Activated naive CD4-positive, alpha-beta T cell treated with Interleukin-2 at 50 U/mL for 16 hours (primary cell): ENCODE results near the gene NPHP4.

ENCODE experiments used
- DNase-seq: peaks from one replicate; pipeline ENCODE4 v3.0.0-alpha.2; 2020

NPHP4 gene

DNA sequence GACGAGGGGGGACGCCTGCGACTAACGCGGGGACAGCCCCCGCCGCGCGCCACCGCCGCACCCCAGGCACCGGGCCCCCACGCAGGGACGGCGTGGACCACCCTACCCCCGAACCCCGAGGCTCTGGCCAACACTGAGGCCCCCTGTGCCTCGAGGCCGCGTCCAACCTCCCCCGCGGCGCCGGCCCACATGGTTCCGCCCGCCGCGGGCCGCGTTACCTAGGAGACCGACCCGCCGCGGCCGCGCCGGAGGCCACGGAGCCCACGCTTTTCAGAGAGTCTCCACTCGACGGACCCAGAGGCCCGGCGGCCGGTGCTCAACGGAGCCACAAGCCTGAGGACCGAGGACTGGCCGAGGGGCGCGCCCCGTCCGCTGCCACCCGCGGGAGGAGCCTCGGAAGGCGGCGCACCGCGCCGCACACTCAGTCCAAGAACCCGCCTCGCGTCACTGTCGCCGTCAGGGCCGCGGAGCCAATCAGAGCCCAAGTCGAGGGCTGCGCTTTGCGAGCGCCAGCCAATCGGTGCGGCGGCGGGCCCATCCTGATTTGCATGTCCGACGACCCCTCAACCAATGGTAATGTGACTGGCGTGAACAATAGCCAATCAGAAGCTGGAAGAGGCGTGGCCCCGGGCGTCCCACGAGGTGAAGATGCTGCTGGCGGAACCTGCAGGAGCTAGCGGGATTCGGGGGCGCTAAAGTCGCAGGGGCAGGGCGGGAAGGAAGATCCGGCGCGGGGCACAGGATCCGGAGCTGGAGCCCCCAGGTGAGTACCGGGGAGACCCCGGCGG lies at the start of gene NPHP4:
TSS of gene NPHP4 (minus strand) at position 400 of the 788 bp plus-strand sequence. CDS start 6,136 bp downstream, outside the sequence.
- peak; percentile 100 for DNase-seq

DNA sequence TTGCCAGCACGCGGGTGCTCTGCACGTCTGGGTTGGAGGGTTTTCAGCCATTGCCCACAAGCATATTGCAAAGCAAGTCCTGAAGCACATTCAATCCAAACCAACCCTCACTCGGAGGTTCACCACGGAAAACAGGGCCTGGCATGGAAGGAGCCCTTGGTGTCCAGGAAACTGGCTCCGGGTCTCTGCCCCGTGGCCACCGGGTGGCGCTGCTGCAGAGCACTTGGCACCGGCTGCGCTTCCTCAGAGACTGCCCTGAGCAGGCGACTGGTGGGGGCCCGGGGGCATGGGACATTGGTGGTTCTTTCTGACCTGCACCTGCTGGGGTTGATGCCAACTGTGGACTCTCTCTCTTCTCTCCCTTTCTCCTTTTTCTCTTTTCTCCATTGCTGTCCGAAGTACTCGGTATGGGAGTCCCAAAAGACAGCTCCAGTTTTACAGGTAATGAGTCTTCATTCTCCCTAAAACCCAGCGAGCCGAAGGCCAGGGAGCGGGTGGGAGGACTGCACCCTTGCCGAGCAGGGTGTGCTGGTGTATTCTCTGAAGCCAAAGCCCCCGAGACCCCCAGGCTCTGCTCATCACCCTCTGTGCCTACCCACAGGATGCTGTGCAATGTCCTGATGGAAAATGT lies 49.3 kb upstream of the NPHP4 start:
- DNase-seq: peak; percentile 16

DNA sequence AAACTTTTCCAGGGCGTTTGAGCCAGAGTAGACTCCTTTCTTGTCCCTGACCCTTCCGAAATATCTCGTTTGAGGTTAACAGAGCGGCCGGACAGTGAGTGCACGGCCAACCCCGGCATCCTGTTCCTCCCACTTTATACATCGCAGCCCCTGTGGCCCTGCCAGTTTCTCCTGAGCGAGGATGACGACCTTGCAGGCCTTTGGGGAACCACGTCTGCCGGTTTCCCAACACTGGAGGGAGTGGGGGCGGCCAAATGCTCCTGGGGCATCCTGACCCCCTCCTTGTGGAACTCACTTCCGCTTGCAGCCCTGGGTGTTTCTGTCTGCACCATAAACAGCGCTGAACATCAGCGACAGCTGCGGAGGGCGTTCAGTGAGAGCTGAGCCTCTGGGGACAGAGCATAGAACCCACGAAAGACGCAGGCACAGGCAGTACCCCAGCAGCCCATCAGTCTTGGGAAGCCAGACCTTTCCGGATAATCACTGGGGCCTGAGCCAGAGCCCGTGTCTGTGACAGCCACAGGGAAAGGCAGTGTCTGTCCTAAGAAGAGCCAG lies 48.7 kb upstream of the NPHP4 start:
- no peak for DNase-seq

GRCh38 chr1:6040444-6040843 lies 48.2 kb upstream of the NPHP4 start:
- no peak for DNase-seq

- DNase-seq: no peak
These were observed 46.8 kb upstream of the NPHP4 start for GRCh38 chr1:6039031-6039430.

- no peak for DNase-seq
These were observed 46.4 kb upstream of the NPHP4 start for GRCh38 chr1:6038603-6039002.

DNA sequence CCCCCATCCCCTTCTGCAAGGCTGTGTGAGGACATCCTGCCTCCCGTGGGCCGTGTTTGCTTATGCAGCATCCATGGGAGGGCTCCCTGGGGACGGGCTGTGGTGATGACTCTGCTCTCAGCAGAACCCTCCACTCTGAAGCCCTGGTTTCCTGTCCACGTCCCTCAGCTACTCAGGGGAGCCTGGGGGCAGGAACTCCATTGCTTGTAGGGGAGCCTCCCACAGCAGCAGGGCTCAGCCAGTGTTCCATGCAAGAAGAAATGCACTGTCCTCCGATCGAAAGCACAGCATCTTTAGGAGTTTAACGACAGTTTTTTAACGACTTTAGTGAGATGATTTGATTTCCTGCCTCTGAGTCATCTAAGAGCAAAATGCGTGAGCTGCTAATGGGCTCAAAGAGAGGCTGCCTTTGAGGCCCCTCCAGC lies 45.1 kb upstream of the NPHP4 start:
- no peak for DNase-seq

- no peak for DNase-seq
These were observed 43.5 kb upstream of the NPHP4 start for GRCh38 chr1:6035719-6036118.

DNA sequence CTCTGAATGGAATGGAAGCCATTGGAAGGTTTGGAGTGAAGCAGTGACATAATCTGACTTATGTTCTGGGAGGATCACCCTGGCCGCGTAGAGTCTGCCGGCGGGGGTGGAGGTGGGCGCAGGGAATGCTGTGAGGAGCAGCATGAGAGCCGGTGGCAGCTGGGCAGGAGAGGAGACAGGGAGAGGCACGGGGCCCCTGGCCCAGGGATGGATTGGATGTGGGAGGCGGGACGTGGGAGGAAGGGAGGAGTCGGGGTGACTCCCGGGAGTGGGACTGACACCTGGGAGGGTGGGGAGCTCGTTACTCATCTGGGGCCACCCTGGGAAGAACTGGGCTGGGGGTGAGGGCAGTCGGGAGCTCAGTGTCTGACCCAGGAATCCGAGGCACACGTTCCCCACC lies 43.1 kb upstream of the NPHP4 start:
- no peak for DNase-seq

DNA sequence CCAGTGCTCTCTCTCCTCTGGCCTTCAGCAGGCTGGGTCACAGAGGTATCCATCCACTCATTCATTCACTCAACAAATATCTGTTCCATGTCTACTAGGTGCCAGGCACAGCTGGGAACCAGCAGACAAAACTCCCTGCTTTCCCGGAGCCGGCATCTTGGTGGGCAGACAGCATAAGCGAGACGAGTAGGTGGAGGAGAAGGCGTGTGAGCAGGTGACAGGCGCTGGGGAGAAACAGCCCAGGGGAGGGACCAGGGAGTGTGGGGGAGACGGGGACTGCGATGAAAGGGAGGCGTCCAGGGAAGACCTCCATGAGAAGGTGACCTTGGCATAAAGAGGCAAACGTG lies 42.5 kb upstream of the NPHP4 start:
- DNase-seq: no peak

DNA sequence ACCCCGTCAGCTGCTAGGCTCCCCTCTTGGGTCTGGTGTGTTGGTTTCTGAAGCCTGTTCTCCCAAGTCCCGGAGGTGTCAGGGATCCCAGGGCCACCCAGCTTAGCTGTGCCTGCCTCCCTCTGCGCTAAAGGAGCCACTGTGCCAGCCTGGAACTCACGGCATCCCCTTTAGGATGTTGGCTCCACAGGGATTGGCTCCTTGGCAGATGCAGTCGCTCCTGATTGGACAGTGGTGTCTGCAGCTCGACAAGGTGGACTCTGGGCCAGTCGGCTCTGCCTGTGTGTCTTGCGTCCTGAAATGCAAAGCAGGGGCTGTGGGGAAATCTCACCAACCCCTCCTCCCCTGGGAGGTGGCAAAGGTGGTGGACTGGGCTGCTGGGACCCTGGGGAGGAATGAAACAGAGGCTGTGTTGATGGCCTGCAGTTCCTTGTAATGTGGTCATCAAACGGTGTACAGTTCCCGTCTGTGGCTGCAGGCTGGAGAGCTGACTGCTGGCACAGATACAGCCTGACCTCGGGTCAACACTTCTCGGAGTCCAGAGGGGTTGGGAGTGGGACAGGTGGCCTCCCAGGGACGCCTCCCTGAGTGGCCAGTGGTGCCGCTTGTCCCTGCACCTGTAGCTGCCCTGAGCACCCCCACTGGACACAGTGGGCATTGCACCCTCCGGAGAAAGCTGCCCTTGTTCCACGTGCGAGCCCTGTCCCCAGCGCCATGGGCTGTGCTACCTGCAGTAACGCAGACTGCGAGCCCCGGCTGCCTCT lies 41.9 kb upstream of the NPHP4 start:
- peak; percentile 44 for DNase-seq

- no peak for DNase-seq
These were observed 40.9 kb upstream of the NPHP4 start for GRCh38 chr1:6033124-6033523.

DNA sequence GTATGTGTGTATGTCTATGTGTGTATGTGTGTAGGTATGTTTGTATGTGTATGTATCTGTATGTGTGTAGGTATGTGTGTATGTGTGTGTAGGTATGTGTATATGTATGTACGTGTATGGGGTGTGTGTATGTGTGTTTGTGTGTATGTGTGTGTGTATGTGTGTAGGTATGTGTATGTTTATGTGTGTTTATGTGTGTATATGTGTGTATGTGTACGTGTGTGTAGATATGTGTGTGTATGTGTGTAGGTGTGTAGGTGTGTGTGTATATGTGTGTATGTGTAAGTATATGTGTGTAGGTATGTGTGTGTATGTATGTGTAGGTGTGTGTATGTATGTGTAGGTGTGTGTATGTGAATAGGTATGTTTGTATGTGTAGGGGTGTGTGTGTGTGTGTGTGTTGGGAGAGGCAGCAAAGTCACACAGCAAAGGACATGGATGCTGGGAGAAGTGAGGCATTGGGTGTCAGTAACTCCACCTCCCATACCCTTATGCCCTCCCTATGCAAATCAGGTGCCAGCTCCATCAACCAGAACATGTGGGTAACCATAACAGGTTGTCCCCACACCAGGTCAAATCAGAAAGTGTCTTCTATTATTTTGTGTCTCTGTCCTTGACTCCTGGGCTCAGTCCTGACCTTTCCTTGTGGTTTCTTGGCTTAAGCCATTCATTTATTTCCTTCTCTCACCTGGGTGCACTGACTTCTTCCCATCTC lies 38.5 kb upstream of the NPHP4 start:
- DNase-seq: no peak

GRCh38 chr1:6030132-6030531 lies 37.9 kb upstream of the NPHP4 start:
- DNase-seq: no peak

GRCh38 chr1:6029351-6029750 lies 37.1 kb upstream of the NPHP4 start:
- DNase-seq: no peak

- peak; percentile 63 for DNase-seq
These were observed 36.0 kb upstream of the NPHP4 start for GRCh38 chr1:6028042-6028850.

DNA sequence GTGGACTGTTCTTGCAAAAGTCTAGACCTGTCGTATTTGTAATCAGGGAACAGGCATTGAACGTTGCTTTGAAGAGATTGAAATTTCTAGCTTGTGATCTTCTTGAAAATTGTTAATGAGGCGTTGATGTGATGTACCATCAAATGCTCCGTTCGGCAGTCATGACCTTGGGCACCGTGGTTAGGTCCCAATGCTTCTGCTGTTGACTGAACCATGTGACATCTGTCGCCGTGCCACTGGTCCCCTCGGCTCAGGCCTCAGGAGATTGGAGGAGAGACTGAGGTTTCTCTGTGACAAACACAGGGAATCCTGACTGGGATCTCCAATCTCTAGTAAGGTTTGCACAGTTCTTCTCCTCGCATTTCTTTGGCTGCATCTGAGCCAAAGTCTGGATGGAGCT lies 35.4 kb upstream of the NPHP4 start:
- no peak for DNase-seq

GRCh38 chr1:6026095-6026809 lies 34.0 kb upstream of the NPHP4 start:
- DNase-seq: peak; percentile 94

DNA sequence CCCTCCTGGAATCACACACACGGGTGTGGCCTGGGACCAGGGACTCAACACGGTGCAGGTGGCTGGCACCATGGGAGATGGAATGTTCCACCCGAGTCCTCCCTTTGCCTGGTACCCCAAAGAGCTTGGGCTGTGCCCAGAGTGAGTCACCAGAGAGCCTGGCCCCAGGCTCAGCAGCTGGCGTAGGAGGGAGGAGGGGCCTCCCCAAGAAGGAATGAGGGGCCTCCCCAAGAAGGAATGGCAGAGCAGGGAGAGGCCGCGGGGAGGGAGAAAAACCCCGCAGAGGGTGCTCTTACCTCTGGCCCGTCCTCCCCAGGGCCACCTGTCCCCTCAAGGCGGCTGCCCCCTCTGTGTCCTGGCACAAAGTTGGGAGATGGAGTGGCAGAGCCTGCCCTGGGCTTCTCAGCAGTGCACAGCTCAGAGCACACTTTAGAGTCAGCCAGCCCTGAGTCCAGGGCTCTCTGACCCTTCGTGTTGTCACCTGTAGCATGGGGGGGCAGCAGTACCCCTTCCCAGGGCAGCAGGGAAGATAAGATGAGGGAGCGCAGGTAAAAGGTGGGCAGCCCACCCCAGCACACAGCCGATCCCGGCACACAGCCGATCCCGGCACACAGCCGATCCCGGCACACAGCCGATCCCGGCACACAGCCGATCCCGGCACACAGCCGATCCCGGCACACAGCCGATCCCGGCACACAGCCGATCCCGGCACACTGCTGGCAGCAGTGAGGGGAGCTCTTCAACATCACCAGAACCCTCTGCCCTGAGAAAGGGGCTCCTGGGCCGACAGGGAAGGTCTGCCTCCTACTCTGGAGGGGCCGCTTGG lies 33.3 kb upstream of the NPHP4 start:
- DNase-seq: peak; percentile 22

DNA sequence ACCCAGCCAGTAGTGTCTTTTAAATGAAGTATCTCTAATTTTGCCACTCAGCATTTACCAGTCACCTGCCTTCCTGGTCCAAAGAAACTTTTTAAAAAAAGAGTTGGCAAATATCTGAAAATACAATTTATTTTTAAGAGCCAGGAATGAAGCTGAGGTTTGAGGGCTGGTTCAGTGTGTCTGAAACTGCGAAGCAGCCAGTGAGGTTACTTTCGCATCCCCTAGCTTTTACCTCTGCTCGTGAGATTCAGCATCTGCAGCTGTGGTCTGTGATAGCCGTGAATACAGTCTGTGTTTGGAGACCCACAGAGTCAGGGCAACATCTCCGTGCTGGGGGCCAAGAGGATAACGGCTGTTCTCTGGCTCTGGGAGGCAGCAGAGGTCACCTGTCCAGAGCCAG lies 32.2 kb upstream of the NPHP4 start:
- DNase-seq: no peak
